ENCODE data around the gene MEIS2.

MEIS2 gene

DNA sequence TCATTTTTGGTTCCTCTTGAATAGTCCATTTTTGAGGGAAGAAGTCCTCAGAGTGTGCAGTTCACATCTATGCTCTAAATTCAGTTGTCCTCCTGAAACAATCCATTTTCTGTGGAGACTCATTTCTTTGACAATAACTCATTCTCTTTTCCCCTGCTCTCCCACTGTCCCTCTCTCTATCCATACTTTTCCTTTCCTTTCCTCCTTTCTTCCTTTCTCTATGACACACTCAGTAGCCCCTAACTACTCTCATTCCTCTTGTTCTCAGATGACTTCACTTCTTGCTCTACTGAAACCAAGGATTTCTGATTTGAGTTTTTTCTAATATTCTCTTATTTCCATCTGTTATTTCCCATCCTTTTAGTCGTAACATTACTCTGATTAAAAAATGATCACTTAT is 16.7 kb upstream of the MEIS2 start:
- Histone ChIP-seq H3K79me2 (ENCODE audit: insufficient read depth, low read depth) (no peaks in the 10 kb centered on the region), H3K9ac (no peak overlapping the region), H3K36me3 (ENCODE audit: insufficient read depth) (no peaks in the 10 kb centered on the region), H3K4me2 (no peak overlapping the region), H3K27ac (no peak overlapping the region), H3K4me1 (ENCODE audit: low read depth, poor library complexity, severe bottlenecking) (no peaks in the 10 kb centered on the region), H3K27me3 (ENCODE audit: insufficient read depth, low read depth) (no peaks in the 10 kb centered on the region), H2AFZ (ENCODE audit: low read depth) (no peak overlapping the region), H3K4me3 (IDR thresholded peaks at IDR 0.05; ENCODE audit: insufficient read depth, low read depth, low read length) (no peak overlapping the region), H4K20me1 (ENCODE audit: insufficient read depth) (no peaks in the 10 kb centered on the region)
- TF ChIP-seq, protein P1, sequence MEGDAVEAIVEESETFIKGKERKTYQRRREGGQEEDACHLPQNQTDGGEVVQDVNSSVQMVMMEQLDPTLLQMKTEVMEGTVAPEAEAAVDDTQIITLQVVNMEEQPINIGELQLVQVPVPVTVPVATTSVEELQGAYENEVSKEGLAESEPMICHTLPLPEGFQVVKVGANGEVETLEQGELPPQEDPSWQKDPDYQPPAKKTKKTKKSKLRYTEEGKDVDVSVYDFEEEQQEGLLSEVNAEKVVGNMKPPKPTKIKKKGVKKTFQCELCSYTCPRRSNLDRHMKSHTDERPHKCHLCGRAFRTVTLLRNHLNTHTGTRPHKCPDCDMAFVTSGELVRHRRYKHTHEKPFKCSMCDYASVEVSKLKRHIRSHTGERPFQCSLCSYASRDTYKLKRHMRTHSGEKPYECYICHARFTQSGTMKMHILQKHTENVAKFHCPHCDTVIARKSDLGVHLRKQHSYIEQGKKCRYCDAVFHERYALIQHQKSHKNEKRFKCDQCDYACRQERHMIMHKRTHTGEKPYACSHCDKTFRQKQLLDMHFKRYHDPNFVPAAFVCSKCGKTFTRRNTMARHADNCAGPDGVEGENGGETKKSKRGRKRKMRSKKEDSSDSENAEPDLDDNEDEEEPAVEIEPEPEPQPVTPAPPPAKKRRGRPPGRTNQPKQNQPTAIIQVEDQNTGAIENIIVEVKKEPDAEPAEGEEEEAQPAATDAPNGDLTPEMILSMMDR (conservative IDR thresholded peaks at IDR 0.05; ENCODE audit: low read depth, low read length): no peak

DNA sequence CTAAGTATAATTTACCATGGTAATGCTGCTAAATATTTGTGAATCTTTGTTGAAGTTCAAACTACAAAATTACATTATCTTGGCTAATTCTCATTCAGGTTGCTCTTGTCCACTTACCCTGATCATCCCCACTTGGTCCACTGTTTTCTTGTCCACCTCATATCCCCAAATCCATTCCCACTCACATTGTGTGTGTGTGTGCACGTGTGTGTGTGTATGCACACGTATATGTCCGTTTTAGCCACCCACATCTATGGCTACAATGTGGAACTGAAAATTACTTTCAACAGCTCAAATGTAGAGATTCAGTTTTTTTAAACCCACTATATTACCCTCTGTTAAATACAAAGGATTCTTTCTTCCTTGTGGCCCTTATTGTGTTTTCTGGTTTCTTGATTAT is 15.2 kb upstream of the MEIS2 start:
- no peaks in the 10 kb centered on the region for H3K4me1 ChIP-seq (ENCODE audit: low read depth, poor library complexity, severe bottlenecking)
- no peaks in the 10 kb centered on the region for H4K20me1 ChIP-seq (ENCODE audit: insufficient read depth)
- TF ChIP-seq, protein P1 (conservative IDR thresholded peaks at IDR 0.05; ENCODE audit: low read depth, low read length): no peak
- H3K4me3 ChIP-seq (IDR thresholded peaks at IDR 0.05; ENCODE audit: insufficient read depth, low read depth, low read length): no peak overlapping the region
- no peak overlapping the region for H3K4me2 ChIP-seq
- H3K36me3 ChIP-seq (ENCODE audit: insufficient read depth): no peaks in the 10 kb centered on the region
- H3K27me3 ChIP-seq (ENCODE audit: insufficient read depth, low read depth): no peaks in the 10 kb centered on the region
- no peak overlapping the region for H3K27ac ChIP-seq
- H3K79me2 ChIP-seq (ENCODE audit: insufficient read depth, low read depth): no peaks in the 10 kb centered on the region
- H2AFZ ChIP-seq (ENCODE audit: low read depth): no peak overlapping the region
- H3K9ac ChIP-seq: no peak overlapping the region

DNA sequence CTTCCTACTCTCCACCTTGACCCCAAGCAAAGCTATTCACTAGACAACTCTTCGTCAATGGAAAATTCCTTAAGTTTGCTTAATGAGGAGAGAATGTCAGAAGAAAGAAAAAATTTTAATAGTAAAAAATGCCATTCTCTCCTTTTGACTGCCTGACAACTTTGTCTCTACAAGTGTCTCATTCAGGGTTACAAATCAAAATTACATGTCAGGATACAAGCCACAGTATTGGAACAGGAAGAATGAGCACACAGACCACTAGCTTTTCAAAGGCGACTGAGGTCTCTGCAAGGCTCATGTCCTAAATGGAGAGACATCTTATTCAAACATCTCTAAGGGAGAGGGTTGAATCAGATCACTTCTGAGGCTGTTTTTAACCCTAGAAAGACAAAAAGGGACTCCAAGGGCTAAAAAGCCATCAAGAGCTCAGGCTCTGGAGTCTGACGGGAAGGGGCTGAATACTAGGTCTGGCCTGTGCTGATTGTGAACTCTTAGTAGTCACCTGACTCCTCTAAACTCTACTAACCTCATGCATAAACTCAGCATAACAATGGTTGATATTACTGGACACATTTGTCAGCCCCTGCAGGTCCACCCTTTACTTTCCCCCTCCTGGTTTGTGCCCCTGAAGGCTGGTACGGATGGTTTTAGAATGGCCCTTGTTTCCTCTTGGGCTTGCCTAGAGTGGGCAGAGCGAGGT is 12.8 kb upstream of the MEIS2 start:
- no peak overlapping the region for H3K9ac ChIP-seq
- no peaks in the 10 kb centered on the region for H3K4me1 ChIP-seq (ENCODE audit: low read depth, poor library complexity, severe bottlenecking)
- H2AFZ ChIP-seq (ENCODE audit: low read depth): no peak overlapping the region
- no peak overlapping the region for H3K27ac ChIP-seq
- no peaks in the 10 kb centered on the region for H4K20me1 ChIP-seq (ENCODE audit: insufficient read depth)
- TF ChIP-seq, protein P1 (conservative IDR thresholded peaks at IDR 0.05; ENCODE audit: low read depth, low read length): no peak
- H3K27me3 ChIP-seq (ENCODE audit: insufficient read depth, low read depth): no peaks in the 10 kb centered on the region
- no peak overlapping the region for H3K4me3 ChIP-seq (IDR thresholded peaks at IDR 0.05; ENCODE audit: insufficient read depth, low read depth, low read length)
- no peaks in the 10 kb centered on the region for H3K79me2 ChIP-seq (ENCODE audit: insufficient read depth, low read depth)
- H3K4me2 ChIP-seq: no peak overlapping the region
- no peaks in the 10 kb centered on the region for H3K36me3 ChIP-seq (ENCODE audit: insufficient read depth)

DNA sequence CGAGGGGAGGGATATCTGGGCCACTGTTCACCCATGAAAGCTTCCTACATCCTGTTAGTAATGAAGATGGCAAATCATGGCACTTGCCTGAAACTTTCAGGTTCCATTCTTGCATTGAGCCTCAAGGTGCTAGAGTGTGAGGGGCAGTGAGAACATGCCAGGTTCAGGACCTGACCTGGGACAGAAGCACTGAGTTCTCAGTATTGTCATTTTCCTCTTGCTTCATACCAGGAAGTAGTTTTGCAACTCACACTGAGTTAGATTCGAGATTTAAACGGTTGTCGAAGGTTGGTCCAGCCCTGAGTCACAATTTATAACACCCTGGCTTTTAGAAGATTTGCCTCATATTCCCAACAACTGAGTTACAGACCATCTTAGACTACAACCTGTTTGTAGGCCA is 11.8 kb upstream of the MEIS2 start:
- H3K36me3 ChIP-seq (ENCODE audit: insufficient read depth): no peaks in the 10 kb centered on the region
- no peak overlapping the region for H3K27ac ChIP-seq
- no peaks in the 10 kb centered on the region for H3K27me3 ChIP-seq (ENCODE audit: insufficient read depth, low read depth)
- TF ChIP-seq, protein P1 (conservative IDR thresholded peaks at IDR 0.05; ENCODE audit: low read depth, low read length): no peak
- H2AFZ ChIP-seq (ENCODE audit: low read depth): no peak overlapping the region
- no peaks in the 10 kb centered on the region for H3K79me2 ChIP-seq (ENCODE audit: insufficient read depth, low read depth)
- no peak overlapping the region for H3K4me3 ChIP-seq (IDR thresholded peaks at IDR 0.05; ENCODE audit: insufficient read depth, low read depth, low read length)
- H3K9ac ChIP-seq: no peak overlapping the region
- no peaks in the 10 kb centered on the region for H3K4me1 ChIP-seq (ENCODE audit: low read depth, poor library complexity, severe bottlenecking)
- H4K20me1 ChIP-seq (ENCODE audit: insufficient read depth): no peaks in the 10 kb centered on the region
- H3K4me2 ChIP-seq: no peak overlapping the region

Measured in KMS-11 (cell line).